Stimulated activated CD4-positive, alpha-beta T cell treated with anti-CD3 and anti-CD28 coated beads, Interleukin-12 subunit alpha, Interleukin-12 subunit beta, amount 100 ng/mL, for 48 hours (primary cell): ENCODE data around the gene ATP2A1.
"Not testable (repeated sequence)": the region's sequence is repeated elsewhere in the genome, so short reads cannot be mapped to it uniquely, and the experiment has no call there.

ENCODE experiments used
- DNase-seq, 3 donors: peaks; one replicate each; pipeline ENCODE4 v3.0.0-alpha.2; 2020; ENCODE audit warnings: low read depth in 2 of 3, low spot score in 1 of 3

Gene ATP2A1

GRCh38 chr16:28932339-28933141 lies 54.3 kb downstream of the ATP2A1 start:
- no peak for DNase-seq

DNA sequence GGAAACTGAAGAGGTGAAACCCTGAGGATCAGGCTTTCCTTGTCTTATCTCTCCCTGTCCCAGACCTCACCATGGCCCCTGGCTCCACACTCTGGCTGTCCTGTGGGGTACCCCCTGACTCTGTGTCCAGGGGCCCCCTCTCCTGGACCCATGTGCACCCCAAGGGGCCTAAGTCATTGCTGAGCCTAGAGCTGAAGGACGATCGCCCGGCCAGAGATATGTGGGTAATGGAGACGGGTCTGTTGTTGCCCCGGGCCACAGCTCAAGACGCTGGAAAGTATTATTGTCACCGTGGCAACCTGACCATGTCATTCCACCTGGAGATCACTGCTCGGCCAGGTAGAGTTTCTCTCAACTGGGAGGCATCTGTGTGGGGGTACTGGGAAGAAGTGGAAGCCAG lies 54.9 kb downstream of the ATP2A1 start:
- DNase-seq = no peak

DNA sequence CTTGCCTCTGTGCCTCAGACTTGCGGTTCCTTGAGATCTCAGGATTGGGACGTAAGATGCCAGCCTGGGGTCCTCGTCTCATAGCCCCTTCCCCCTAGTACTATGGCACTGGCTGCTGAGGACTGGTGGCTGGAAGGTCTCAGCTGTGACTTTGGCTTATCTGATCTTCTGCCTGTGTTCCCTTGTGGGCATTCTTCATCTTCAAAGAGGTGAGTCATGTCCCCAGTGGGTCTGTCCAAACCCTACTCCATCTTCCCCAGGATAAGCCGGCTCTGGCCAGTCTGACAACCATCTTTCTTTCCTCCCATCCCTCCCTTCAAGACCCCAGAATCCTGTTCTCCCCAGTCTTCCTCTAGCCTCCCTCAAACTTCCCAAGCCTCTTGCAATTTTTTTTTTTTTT lies 57.1 kb downstream of the ATP2A1 start:
- no peak for DNase-seq

DNA sequence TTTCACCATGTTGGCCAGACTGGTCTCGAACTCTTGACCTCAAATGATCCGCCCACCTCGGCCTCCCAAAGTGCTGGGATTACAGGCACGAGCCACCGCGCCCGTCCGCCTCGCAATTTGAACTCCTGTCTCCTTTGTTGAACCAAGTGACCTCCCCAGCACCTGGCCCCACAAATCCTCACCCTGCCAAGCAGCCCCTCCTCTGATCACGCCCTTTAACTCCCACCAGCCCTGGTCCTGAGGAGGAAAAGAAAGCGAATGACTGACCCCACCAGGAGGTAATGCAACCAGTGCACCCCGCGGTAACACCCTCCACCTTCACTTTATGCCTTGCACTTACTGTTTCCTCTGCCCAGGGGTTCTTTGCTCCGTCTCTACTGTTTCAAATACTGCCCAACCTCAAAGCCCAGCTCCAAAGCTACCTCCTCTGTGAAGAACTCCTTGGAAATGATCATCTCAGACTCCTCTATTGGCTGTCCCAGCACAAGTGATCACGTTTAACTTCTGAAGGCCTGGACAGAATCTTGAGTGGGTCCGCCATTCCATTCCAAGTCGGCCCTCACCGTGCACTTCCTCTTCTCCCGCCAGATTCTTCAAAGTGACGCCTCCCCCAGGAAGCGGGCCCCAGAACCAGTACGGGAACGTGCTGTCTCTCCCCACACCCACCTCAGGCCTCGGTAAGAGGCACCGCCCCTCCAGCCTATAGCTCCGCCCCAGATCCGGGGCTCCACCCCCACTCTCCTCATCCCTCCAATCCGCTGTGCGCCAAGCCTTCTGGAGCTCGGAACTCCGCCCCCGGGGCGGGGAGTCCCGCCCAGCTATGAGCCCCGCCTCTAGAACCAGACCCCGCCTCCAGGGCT lies 57.9 kb downstream of the ATP2A1 start:
- DNase-seq = peak; percentile 79 to 93 (median 91)

DNA sequence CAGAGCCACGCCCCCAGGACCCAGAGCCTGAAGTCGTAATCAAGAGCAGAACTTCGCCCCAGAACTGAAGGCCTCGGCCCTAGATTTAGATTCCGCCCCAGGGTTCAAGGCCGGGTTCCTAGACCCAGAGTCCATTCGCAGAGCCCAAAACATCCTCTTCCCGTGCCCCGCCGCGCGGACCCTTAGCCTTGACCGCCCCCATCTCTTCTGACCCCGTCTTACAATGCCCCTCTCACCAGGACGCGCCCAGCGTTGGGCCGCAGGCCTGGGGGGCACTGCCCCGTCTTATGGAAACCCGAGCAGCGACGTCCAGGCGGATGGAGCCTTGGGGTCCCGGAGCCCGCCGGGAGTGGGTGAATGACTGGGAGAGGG lies 58.5 kb downstream of the ATP2A1 start:
- DNase-seq = no peak

DNA sequence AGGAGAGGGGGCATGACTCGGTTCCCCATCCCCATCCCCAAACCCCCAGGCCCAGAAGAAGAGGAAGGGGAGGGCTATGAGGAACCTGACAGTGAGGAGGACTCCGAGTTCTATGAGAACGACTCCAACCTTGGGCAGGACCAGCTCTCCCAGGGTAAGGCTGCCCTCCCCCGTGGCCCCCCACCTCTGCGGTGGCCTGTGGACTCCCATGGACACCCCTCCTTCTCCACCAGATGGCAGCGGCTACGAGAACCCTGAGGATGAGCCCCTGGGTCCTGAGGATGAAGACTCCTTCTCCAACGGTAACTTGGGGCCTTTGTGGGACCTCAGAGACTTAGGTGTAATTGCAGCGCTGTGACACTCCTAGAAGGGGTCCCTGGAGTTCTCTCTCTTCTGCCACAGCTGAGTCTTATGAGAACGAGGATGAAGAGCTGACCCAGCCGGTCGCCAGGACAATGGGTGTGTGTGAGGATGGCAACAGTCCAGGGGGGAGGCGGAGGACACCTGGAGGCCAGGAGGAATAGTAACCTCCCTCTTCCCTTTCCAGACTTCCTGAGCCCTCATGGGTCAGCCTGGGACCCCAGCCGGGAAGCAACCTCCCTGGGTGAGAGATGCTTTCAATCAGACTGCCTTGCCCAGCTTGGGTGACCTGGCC lies 59.1 kb downstream of the ATP2A1 start:
- no peak for DNase-seq

DNA sequence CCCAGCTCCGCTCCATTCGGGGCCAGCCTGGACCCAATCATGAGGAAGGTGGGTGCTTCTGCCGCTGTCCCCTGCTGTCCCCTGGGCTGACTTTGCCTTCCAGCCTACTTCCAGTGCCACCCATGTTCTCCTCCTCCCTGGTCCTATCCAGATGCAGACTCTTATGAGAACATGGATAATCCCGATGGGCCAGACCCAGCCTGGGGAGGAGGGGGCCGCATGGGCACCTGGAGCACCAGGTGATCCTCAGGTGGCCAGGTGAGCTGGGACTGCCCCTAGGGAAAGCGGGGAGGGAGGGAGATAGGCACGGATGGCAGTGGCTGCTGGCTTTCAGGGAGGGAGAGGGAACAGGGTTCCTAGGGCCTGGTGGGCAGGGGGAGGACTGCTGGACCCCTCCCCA lies 60.4 kb downstream of the ATP2A1 start:
- no peak for DNase-seq

- DNase-seq = not testable (repeated sequence)
Measured at GRCh38 chr16:28939825-28940224, 61.5 kb downstream of the ATP2A1 start.

- DNase-seq = no peak
Measured at GRCh38 chr16:28943281-28943680, 65.0 kb downstream of the ATP2A1 start.

- no peak for DNase-seq
Measured at GRCh38 chr16:28946681-28947080, 68.4 kb downstream of the ATP2A1 start.

DNA sequence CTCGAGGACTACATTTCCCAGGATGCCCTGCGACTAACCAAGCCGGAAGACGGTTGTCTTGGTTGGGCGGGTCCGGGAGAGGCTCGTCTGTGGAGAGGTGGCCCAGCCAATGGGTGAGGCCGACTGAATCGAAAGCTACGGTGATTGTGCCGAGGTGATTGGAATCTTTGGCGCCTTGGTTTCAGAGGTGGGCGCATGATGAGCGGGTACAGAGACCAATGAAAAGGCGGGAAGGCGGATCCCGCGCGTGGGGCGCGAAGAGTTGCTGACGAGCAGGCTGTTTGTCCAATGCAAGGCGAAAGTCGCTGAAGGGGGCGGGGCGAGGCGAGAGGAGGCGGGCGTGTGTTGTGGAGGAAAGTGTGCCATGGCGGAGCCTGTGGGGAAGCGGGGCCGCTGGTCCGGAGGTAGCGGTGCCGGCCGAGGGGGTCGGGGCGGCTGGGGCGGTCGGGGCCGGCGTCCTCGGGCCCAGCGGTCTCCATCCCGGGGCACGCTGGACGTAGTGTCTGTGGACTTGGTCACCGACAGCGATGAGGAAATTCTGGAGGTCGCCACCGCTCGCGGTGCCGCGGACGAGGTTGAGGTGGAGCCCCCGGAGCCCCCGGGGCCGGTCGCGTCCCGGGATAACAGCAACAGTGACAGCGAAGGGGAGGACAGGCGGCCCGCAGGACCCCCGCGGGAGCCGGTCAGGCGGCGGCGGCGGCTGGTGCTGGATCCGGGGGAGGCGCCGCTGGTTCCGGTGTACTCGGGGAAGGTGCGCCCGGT lies 72.5 kb downstream of the ATP2A1 start, which contains the start of gene NFATC2IP:
Gene NFATC2IP, plus strand, starts transcription at position 290 of the 762 bp plus-strand sequence. Its CDS starts 75 bp downstream, at position 365.
- peak; percentile 100 for DNase-seq

- DNase-seq = peak in 1 of 3 donors; percentile 33
Measured at GRCh38 chr16:28951410-28951943, 73.2 kb downstream of the ATP2A1 start.
